OCI-LY7 (cell line): Measurements from ENCODE around the gene ENTR1.

Experiments used
- CTCF ChIP-seq: fragments of 200-600 bp; sonication (generic); conservative IDR thresholded peaks from 2 replicates; pipeline ENCODE4 v1.5.1; 2014; ENCODE audit warnings: mild to moderate bottlenecking, antibody characterized with exemption, low read length, moderate library complexity, mixed read lengths
- EZH2phosphoT487 ChIP-seq: fragments of 200-600 bp; sonication (generic); IDR thresholded peaks from 2 replicates; pipeline ENCODE4 v1.6.1; 2018; ENCODE audit warnings: low read depth, borderline replicate concordance, mild to moderate bottlenecking, mixed run types, antibody characterized with exemption, low read length, moderate library complexity, mixed read lengths

- no peak for TF ChIP-seq CTCF
- TF ChIP-seq EZH2phosphoT487 = no peak
These were observed 21.5 kb upstream of the ENTR1 start for GRCh38 chr9:136431782-136432350.
